Sciatic nerve (tissue), 2 donors: ENCODE measurements around the gene UAP1L1. TPM values are rescaled to one million over a fixed set of nuclear protein-coding genes. Genes with fewer than 3 reads are reported as not detected.
"Not testable (repeated sequence)": the region's sequence is repeated elsewhere in the genome, so short reads cannot be mapped to it uniquely, and the experiment has no call there.

Source experiments
- ATAC-seq: fragments of 200-7000 bp; cut with Tn5 transposase; one replicate; pipeline ENCODE4 v1.9.1; 2020; ENCODE audit warnings: mild to moderate bottlenecking, moderate library complexity
- DNase-seq: peaks from one replicate; pipeline ENCODE4 v3.0.0-alpha.2; 2020; ENCODE audit warnings: low spot score
- intact Hi-C: fragments of 100-400 bp; cut with DNase I; formaldehyde crosslinking; loops from one replicate; pipeline ENCODE4 v1.14.2; 2022
- total RNA-seq: library from RNA; stranded (reverse); fragmentation: NEBNext Ultra II Directional; extraction: Animal tissue kit (Norgen Biotek cat#: 25700); gene quantifications from one replicate; pipeline ENCODE4 v1.2.1, GENCODE V29; 2021
- donor health status: DM: no; HTN: no; CAD: no.
- donor health status: DM: no; HTN: no; CAD: no.

Gene UAP1L1
- total RNA-seq, 1 donor from 2014 or later = 18.3 TPM

GRCh38 chr9:137118092-137118603, 40.8 kb downstream of the UAP1L1 start:
- DNase-seq, intact Hi-C loops, ATAC-seq: not testable (repeated sequence)

GRCh38 chr9:137121927-137122795, 44.8 kb downstream of the UAP1L1 start:
- not testable (repeated sequence) for ATAC-seq, DNase-seq
- intact Hi-C loops = loop anchor here (5.0 kb wide), 1 partner anchor 110 kb away; the partner anchor contains the start of gene SLC34A3

- intact Hi-C loops = loop anchor here (5.0 kb wide), 1 partner anchor 109 kb away; the partner anchor contains the start of gene SLC34A3
- not testable (repeated sequence) for ATAC-seq, DNase-seq
Measured at GRCh38 chr9:137122796-137123467, 45.6 kb downstream of the UAP1L1 start.

GRCh38 chr9:137123468-137123837, 46.1 kb downstream of the UAP1L1 start:
- intact Hi-C loops = loop anchor here (5.0 kb wide), 1 partner anchor 109 kb away; the partner anchor contains the start of gene SLC34A3
- DNase-seq (no peak), ATAC-seq (no peak)

GRCh38 chr9:137123952-137124462, 46.7 kb downstream of the UAP1L1 start:
- ATAC-seq, DNase-seq: not testable (repeated sequence)
- intact Hi-C loops = loop anchor here (5.0 kb wide), 1 partner anchor 108 kb away; the partner anchor contains the start of gene SLC34A3

- ATAC-seq (no peak), DNase-seq (no peak)
- intact Hi-C loops = no loop called here
Measured at GRCh38 chr9:137126786-137127185, 49.5 kb downstream of the UAP1L1 start.

GRCh38 chr9:137127301-137128157, 50.2 kb downstream of the UAP1L1 start:
- no peak for ATAC-seq
- intact Hi-C loops = no loop called here
- no peak for DNase-seq

- intact Hi-C loops = no loop called here
- ATAC-seq = no peak
- no peak for DNase-seq
Measured at GRCh38 chr9:137128158-137128861, 51.0 kb downstream of the UAP1L1 start.

- ATAC-seq (no peak), DNase-seq (no peak)
- intact Hi-C loops = no loop called here
Measured at GRCh38 chr9:137128862-137129455, 51.6 kb downstream of the UAP1L1 start.

GRCh38 chr9:137129456-137130175, 52.3 kb downstream of the UAP1L1 start:
- intact Hi-C loops = no loop called here
- DNase-seq (peak; percentile 89), ATAC-seq (peak; percentile 99)

GRCh38 chr9:137130176-137130755, 52.9 kb downstream of the UAP1L1 start:
- no peak for DNase-seq
- no peak for ATAC-seq
- intact Hi-C loops = no loop called here

Other genes with a start within 250 kb of the UAP1L1 start
- 3.1 TPM for gene AJM1, start 235.0 kb upstream of the UAP1L1 start, total RNA-seq
- 76.4 TPM for gene PHPT1, start 228.1 kb upstream of the UAP1L1 start, total RNA-seq
- 3.0 TPM for gene MAMDC4, start 225.2 kb upstream of the UAP1L1 start, total RNA-seq
- gene EDF1, start 211.2 kb upstream of the UAP1L1 start, total RNA-seq = 201 TPM
- gene TRAF2, start 191.0 kb upstream of the UAP1L1 start, total RNA-seq = 17.0 TPM
- 59.9 TPM for gene FBXW5, start 132.8 kb upstream of the UAP1L1 start, total RNA-seq
- gene C8G, start 132.3 kb upstream of the UAP1L1 start, total RNA-seq = not detected
- gene LCN12, start 125.2 kb upstream of the UAP1L1 start, total RNA-seq = 8.6 TPM
- 1,668 TPM for gene PTGDS, start 100.0 kb upstream of the UAP1L1 start, total RNA-seq
- gene LCNL1, start 94.5 kb upstream of the UAP1L1 start, total RNA-seq = 4.1 TPM
- gene PAXX, start 85.1 kb upstream of the UAP1L1 start, total RNA-seq = 46.6 TPM
- 11.3 TPM for gene CLIC3, start 80.9 kb upstream of the UAP1L1 start, total RNA-seq
- gene ABCA2, start 49.3 kb upstream of the UAP1L1 start, total RNA-seq = 298 TPM
- 0.18 TPM for gene FUT7, start 45.4 kb upstream of the UAP1L1 start, total RNA-seq
- gene NPDC1, start 31.3 kb upstream of the UAP1L1 start, total RNA-seq = 157 TPM
- 24.3 TPM for gene ENTPD2, start 23.5 kb upstream of the UAP1L1 start, total RNA-seq
- 0.36 TPM for gene SAPCD2, start 7.0 kb upstream of the UAP1L1 start, total RNA-seq
- 48.3 TPM for gene MAN1B1, start 9.5 kb downstream of the UAP1L1 start, total RNA-seq
- gene DPP7, start 37.2 kb downstream of the UAP1L1 start, total RNA-seq = 127 TPM
- gene GRIN1, start 61.6 kb downstream of the UAP1L1 start, total RNA-seq = not detected
- not detected for gene LRRC26, start 92.5 kb downstream of the UAP1L1 start, total RNA-seq
- gene TMEM210, start 94.5 kb downstream of the UAP1L1 start, total RNA-seq = not detected
- 52.8 TPM for gene ANAPC2, start 111.0 kb downstream of the UAP1L1 start, total RNA-seq
- 27.6 TPM for gene SSNA1, start 111.2 kb downstream of the UAP1L1 start, total RNA-seq
- 8.8 TPM for gene TPRN, start 123.2 kb downstream of the UAP1L1 start, total RNA-seq
- gene TMEM203, start 128.1 kb downstream of the UAP1L1 start, total RNA-seq = 25.6 TPM
- gene NDOR1, start 128.2 kb downstream of the UAP1L1 start, total RNA-seq = 16.5 TPM
- gene RNF208, start 144.7 kb downstream of the UAP1L1 start, total RNA-seq = 10.6 TPM
- gene CYSRT1, start 147.7 kb downstream of the UAP1L1 start, total RNA-seq = not detected
- gene RNF224, start 150.0 kb downstream of the UAP1L1 start, total RNA-seq = not detected
- gene SLC34A3, start 153.4 kb downstream of the UAP1L1 start, total RNA-seq = not detected
- 108 TPM for gene TUBB4B, start 163.8 kb downstream of the UAP1L1 start, total RNA-seq
- not detected for gene STPG3, start 173.8 kb downstream of the UAP1L1 start, total RNA-seq
- gene NELFB, start 177.8 kb downstream of the UAP1L1 start, total RNA-seq = 38.9 TPM
- 4.0 TPM for gene TOR4A, start 200.2 kb downstream of the UAP1L1 start, total RNA-seq
- 18.5 TPM for gene NRARP, start 224.8 kb downstream of the UAP1L1 start, total RNA-seq